DND-41 (cell line): ENCODE results near the gene HYAL1.

Source experiments
- CTCF ChIP-seq: IDR thresholded peaks from 2 replicates; pipeline ENCODE4 v1.5.1; 2012; ENCODE audit warnings: borderline replicate concordance, low read length, moderate library complexity, mild to moderate bottlenecking; ENCODE audit not compliant: poor library complexity, severe bottlenecking; ENCODE audit errors: extremely low read depth
- EZH2 ChIP-seq: IDR thresholded peaks from 3 replicates; pipeline ENCODE4 v1.6.1; 2012; ENCODE audit warnings: borderline replicate concordance, low read depth, mild to moderate bottlenecking, moderate library complexity, low read length, inconsistent platforms; ENCODE audit not compliant: severe bottlenecking

- TF ChIP-seq EZH2 = no peak
- TF ChIP-seq CTCF = no peak
These were observed 41.9 kb downstream of the HYAL1 start for GRCh38 chr3:50261505-50261904.
